Stimulated activated CD8-positive, alpha-beta memory T cell treated with anti-CD3 and anti-CD28 coated beads, Interleukin-4, amount 100 ng/mL, for 1 hour (primary cell): ENCODE measurements around the gene TEAD4.

Source experiments
- DNase-seq, 2 donors: peaks; one replicate each; pipeline ENCODE4 v3.0.0-alpha.2; 2020; ENCODE audit warnings: low read depth in 2 of 2, low spot score in 1 of 2

Gene TEAD4

GRCh38 chr12:3028108-3028507 lies 68.9 kb downstream of the TEAD4 start:
- no peak for DNase-seq

GRCh38 chr12:3030821-3031429 lies 71.7 kb downstream of the TEAD4 start:
- DNase-seq, result no peak

GRCh38 chr12:3032161-3032560 lies 73.0 kb downstream of the TEAD4 start:
- DNase-seq, result no peak

- no peak for DNase-seq
Observed at GRCh38 chr12:3032770-3033538, 73.8 kb downstream of the TEAD4 start.

- no peak for DNase-seq
Observed at GRCh38 chr12:3033539-3033867, 74.3 kb downstream of the TEAD4 start.

- DNase-seq, result no peak
Observed at GRCh38 chr12:3034067-3034750, 75.0 kb downstream of the TEAD4 start.

- DNase-seq, result no peak
Observed at GRCh38 chr12:3035171-3035570, 76.0 kb downstream of the TEAD4 start.

- DNase-seq, result no peak
Observed at GRCh38 chr12:3035815-3036702, 76.9 kb downstream of the TEAD4 start.

GRCh38 chr12:3036901-3037600 lies 77.9 kb downstream of the TEAD4 start:
- no peak for DNase-seq

- DNase-seq, result no peak
Observed at GRCh38 chr12:3038166-3038565, 79.0 kb downstream of the TEAD4 start.

GRCh38 chr12:3038926-3039510 lies 79.8 kb downstream of the TEAD4 start:
- DNase-seq, result no peak

GRCh38 chr12:3040026-3040656 lies 80.9 kb downstream of the TEAD4 start:
- DNase-seq, result no peak

- no peak for DNase-seq
Observed at GRCh38 chr12:3040663-3041544, 81.7 kb downstream of the TEAD4 start.

GRCh38 chr12:3041558-3042164 lies 82.5 kb downstream of the TEAD4 start:
- peak in 1 of 2 donors; percentile 13 for DNase-seq

GRCh38 chr12:3042394-3042793 lies 83.2 kb downstream of the TEAD4 start:
- DNase-seq, result no peak

GRCh38 chr12:3042826-3043225 lies 83.6 kb downstream of the TEAD4 start:
- DNase-seq, result no peak

- no peak for DNase-seq
Observed at GRCh38 chr12:3043406-3043805, 84.2 kb downstream of the TEAD4 start.

GRCh38 chr12:3044141-3044630 lies 85.0 kb downstream of the TEAD4 start:
- no peak for DNase-seq
